H1 (cell line): Measurements from ENCODE around the gene EPB41L2. TPM values are rescaled to one million over a fixed set of nuclear protein-coding genes. Genes with fewer than 3 reads are reported as not detected.

ENCODE experiments used
- CTCF ChIA-PET: fragments of 300-600 bp; sonication (Branson Sonifier 250); formaldehyde crosslinking; loops from one replicate; lab custom pipeline; 2021; ENCODE audit not compliant: partially characterized antibody; lab: Charles Lee
- POLR2A ChIA-PET: fragments of 300-600 bp; sonication (Branson Sonifier 250); formaldehyde crosslinking; loops from one replicate; lab custom pipeline; 2021; ENCODE audit warnings: inconsistent platforms; ENCODE audit not compliant: partially characterized antibody; lab: Charles Lee
- DNase-seq, 2 experiments: peaks; one replicate each; pipeline versions ENCODE4 v3.0.0 to v3.0.0-alpha.2; 2010 to 2022; ENCODE audit warnings: low spot score in 2 of 2, low read depth in 1 of 2, mixed read lengths in 1 of 2
- FAIRE-seq: peaks from 2 replicates; lab custom pipeline; 2011; peaks lifted over from hg19 to GRCh38; lab: Jason Lieb, UNC
- H2AFZ ChIP-seq: 2 replicates; pipeline ENCODE4 v1.8.1; 2012; ENCODE audit warnings: low read length, inconsistent platforms
- H2AK5ac ChIP-seq: 2 replicates; pipeline ENCODE4 v1.6.1; 2013; ENCODE audit warnings: low read depth, low read length
- H2BK120ac ChIP-seq: replicated peaks from 2 replicates; pipeline ENCODE3; 2013; ENCODE audit warnings: low read depth, low read length, inconsistent platforms
- H2BK12ac ChIP-seq: 2 replicates; pipeline ENCODE4 v1.6.1; 2013; ENCODE audit warnings: low read depth, low read length
- H2BK15ac ChIP-seq: 2 replicates; pipeline ENCODE4 v1.6.1; 2013; ENCODE audit warnings: low read length
- H2BK20ac ChIP-seq: 2 replicates; pipeline ENCODE4 v1.6.1; 2013; ENCODE audit warnings: low read length
- H2BK5ac ChIP-seq: 2 replicates; pipeline ENCODE4 v1.6.1; 2013; ENCODE audit warnings: low read depth, low read length
- H3K14ac ChIP-seq: 2 replicates; pipeline ENCODE4 v1.6.1; 2013; ENCODE audit warnings: inconsistent platforms; ENCODE audit not compliant: insufficient read length
- H3K18ac ChIP-seq: 2 replicates; pipeline ENCODE4 v1.6.1; 2013; ENCODE audit warnings: low read length; ENCODE audit errors: extremely low read depth
- H3K23ac ChIP-seq: 2 replicates; pipeline ENCODE4 v1.6.1; 2013; ENCODE audit warnings: inconsistent platforms; ENCODE audit not compliant: insufficient read length
- H3K23me2 ChIP-seq: 2 replicates; pipeline ENCODE4 v1.6.1; 2013; ENCODE audit warnings: low read depth, low read length
- H3K27ac ChIP-seq: 2 replicates; pipeline ENCODE4 v1.6.1; 2011; ENCODE audit warnings: low read depth, low read length, inconsistent platforms
- H3K27me3 ChIP-seq, 4 experiments: replicated peaks in 1 of 4; 1 replicate in 1 of 4; 2 replicates in 3 of 4; pipeline versions ENCODE4 v1.6.1 to v1.8.1; 2011 to 2013; ENCODE audit warnings: low read length in 3 of 4, mild to moderate bottlenecking in 3 of 4, inconsistent platforms in 2 of 4, mixed read lengths in 2 of 4, moderate library complexity in 1 of 4; ENCODE audit not compliant: control insufficient read depth in 3 of 4, insufficient read depth in 3 of 4; ENCODE audit errors: extremely low read depth in 1 of 4
- H3K36me3 ChIP-seq, 4 experiments: 2 replicates each; pipeline versions ENCODE4 v1.6.1 to v1.8.1; 2011 to 2013; ENCODE audit warnings: mild to moderate bottlenecking in 4 of 4, low read length in 3 of 4, moderate library complexity in 2 of 4, control low read depth in 1 of 4, inconsistent platforms in 1 of 4; ENCODE audit not compliant: insufficient read depth in 4 of 4, control insufficient read depth in 2 of 4
- H3K4ac ChIP-seq: replicated peaks from 2 replicates; pipeline ENCODE3; 2013; ENCODE audit warnings: low read length, low read depth, mixed read lengths, inconsistent platforms; ENCODE audit not compliant: insufficient read length
- H3K4me1 ChIP-seq, 4 experiments: replicated peaks in 1 of 4; 1 replicate in 1 of 4; 2 replicates in 3 of 4; pipeline versions ENCODE4 v1.6.1 to v1.8.1; 2011 to 2013; ENCODE audit warnings: low read length in 3 of 4, inconsistent platforms in 2 of 4, mixed read lengths in 1 of 4; ENCODE audit not compliant: insufficient read depth in 4 of 4, control insufficient read depth in 3 of 4
- H3K4me2 ChIP-seq, 2 experiments: 2 replicates each; pipeline versions ENCODE4 v1.6.1 to v1.8.1; 2011 to 2013; ENCODE audit warnings: low read depth in 2 of 2, low read length in 2 of 2, control low read depth in 1 of 2, inconsistent platforms in 1 of 2, mild to moderate bottlenecking in 1 of 2; ENCODE audit not compliant: insufficient read depth in 1 of 2
- H3K4me3 ChIP-seq, 4 experiments: fragments of 200-600, 300-600 bp in 1 of 4; sonication (generic), shearing (Covaris generic), sonication (Bioruptor Twin) in 1 of 4; 2 replicates each; pipeline versions ENCODE4 v1.5.1 to v1.8.1; 2011 to 2016; ENCODE audit warnings: low read length in 4 of 4, low read depth in 3 of 4, control low read depth in 2 of 4, inconsistent platforms in 2 of 4, mild to moderate bottlenecking in 2 of 4, mixed read lengths in 1 of 4, moderate library complexity in 1 of 4; ENCODE audit not compliant: insufficient read depth in 2 of 4; ENCODE audit errors: extremely low read depth in 1 of 4
- H3K56ac ChIP-seq: replicated peaks from 2 replicates; pipeline ENCODE3; 2013; ENCODE audit warnings: low read depth, mild to moderate bottlenecking, mixed read lengths, low read length, inconsistent platforms; ENCODE audit not compliant: insufficient read length
- H3K79me1 ChIP-seq: 2 replicates; pipeline ENCODE4 v1.6.1; 2013; ENCODE audit warnings: low read depth, low read length, control low read depth
- H3K79me2 ChIP-seq, 2 experiments: 2 replicates each; pipeline versions ENCODE4 v1.6.1 to v1.8.1; 2012 to 2013; ENCODE audit warnings: low read length in 2 of 2, mild to moderate bottlenecking in 2 of 2, inconsistent platforms in 1 of 2; ENCODE audit not compliant: insufficient read depth in 2 of 2, control insufficient read depth in 1 of 2
- H3K9ac ChIP-seq, 4 experiments: replicated peaks in 1 of 4; 1 replicate in 1 of 4; 2 replicates in 3 of 4; pipeline versions ENCODE4 v1.6.1 to v1.8.1; 2011 to 2013; ENCODE audit warnings: low read depth in 3 of 4, low read length in 3 of 4, control low read depth in 2 of 4, mild to moderate bottlenecking in 2 of 4, moderate library complexity in 2 of 4, inconsistent platforms in 1 of 4; ENCODE audit errors: extremely low read depth in 1 of 4
- H3K9me3 ChIP-seq, 2 experiments: 2 replicates each; pipeline versions ENCODE4 v1.6.1 to v1.8.1; 2012 to 2013; ENCODE audit warnings: mild to moderate bottlenecking in 2 of 2, moderate library complexity in 2 of 2, control low read depth in 1 of 2, inconsistent platforms in 1 of 2, low read depth in 1 of 2, low read length in 1 of 2, mixed read lengths in 1 of 2; ENCODE audit not compliant: insufficient read depth in 2 of 2
- H4K20me1 ChIP-seq, 2 experiments: replicated peaks in 1 of 2; 2 replicates each; pipeline versions ENCODE3 to v1.8.1; 2011 to 2013; ENCODE audit warnings: inconsistent platforms in 2 of 2, low read length in 2 of 2, mild to moderate bottlenecking in 1 of 2; ENCODE audit not compliant: insufficient read depth in 2 of 2, control insufficient read depth in 1 of 2
- H4K5ac ChIP-seq: 2 replicates; pipeline ENCODE4 v1.6.1; 2013; ENCODE audit warnings: low read length, low read depth, mixed read lengths, inconsistent platforms; ENCODE audit not compliant: insufficient read length
- H4K8ac ChIP-seq: 2 replicates; pipeline ENCODE4 v1.8.0; 2013; ENCODE audit warnings: mild to moderate bottlenecking, moderate library complexity, low read length, inconsistent platforms; ENCODE audit not compliant: insufficient read depth; ENCODE audit errors: extremely low read depth
- H4K91ac ChIP-seq: replicated peaks from 2 replicates; pipeline ENCODE3; 2013; ENCODE audit warnings: low read length, mixed read lengths, inconsistent platforms; ENCODE audit not compliant: insufficient read length
- BRCA1 ChIP-seq: IDR thresholded peaks from 2 replicates; pipeline ENCODE4 v1.6.1; 2012; ENCODE audit warnings: low read depth, low read length, improper control_type of control experiment
- CTCF ChIP-seq, 3 experiments: IDR thresholded peaks; 1 replicate in 2 of 3; 2 replicates in 1 of 3; pipeline versions ENCODE4 v1.5.1 to v1.6.1; 2011; ENCODE audit warnings: low read length in 3 of 3, mild to moderate bottlenecking in 3 of 3, inconsistent platforms in 2 of 3, low read depth in 1 of 3, moderate library complexity in 1 of 3; ENCODE audit not compliant: insufficient read depth in 1 of 3; ENCODE audit errors: control extremely low read depth in 1 of 3
- EGR1 ChIP-seq: IDR thresholded peaks from 2 replicates; pipeline ENCODE4 v1.6.1; 2011; ENCODE audit warnings: low read depth, low read length, borderline replicate concordance
- EZH2 ChIP-seq: fragments of 200-600 bp; sonication (generic); IDR thresholded peaks from 2 replicates; pipeline ENCODE4 v1.7.1; 2012; ENCODE audit warnings: low read depth, mild to moderate bottlenecking, moderate library complexity, low read length, inconsistent platforms; ENCODE audit not compliant: severe bottlenecking
- GTF2F1 ChIP-seq: IDR thresholded peaks from 2 replicates; pipeline ENCODE4 v1.6.1; 2012; ENCODE audit warnings: low read depth, low read length, improper control_type of control experiment, borderline replicate concordance
- KDM5A ChIP-seq: fragments of 200-600 bp; IDR thresholded peaks from 2 replicates; pipeline ENCODE4 v1.7.1; 2012; ENCODE audit warnings: mild to moderate bottlenecking, low read length, inconsistent platforms, mixed read lengths
- SP4 ChIP-seq: IDR thresholded peaks from 2 replicates; pipeline ENCODE4 v1.6.1; 2012; ENCODE audit warnings: low read length, inconsistent platforms
- TEAD4 ChIP-seq: IDR thresholded peaks from 2 replicates; pipeline ENCODE4 v1.6.1; 2012; ENCODE audit warnings: low read depth, low read length, inconsistent platforms, mixed read lengths
- WGBS, 2 experiments: shearing (Covaris generic) in 1 of 2; methylation state at CpG; one replicate each; pipeline versions ENCODE4 v1.1.6 to v1.1.7; 2013 to 2015; ENCODE audit warnings: low lambda C conversion rate in 2 of 2, mixed read lengths in 2 of 2, inconsistent platforms in 1 of 2, low coverage in 1 of 2, missing lambda C conversion rate in 1 of 2; ENCODE audit not compliant: insufficient replicate concordance in 2 of 2, insufficient coverage in 1 of 2, insufficient read length in 1 of 2; ENCODE audit errors: extremely low coverage in 1 of 2, missing lambda C conversion rate in 1 of 2; 5-methylcytosine and 5-hydroxymethylcytosine counted together
- polyA plus RNA-seq, 7 experiments: library from polyadenylated mRNA; depleted of rRNA in 3 of 7; stranded (reverse) in 5 of 7; unstranded in 2 of 7; fragments of >200 nt in 5 of 7; fragments of 200-250 nt in 2 of 7; gene quantifications; 1 replicate in 5 of 7; 2 replicates in 1 of 7; 4 replicates in 1 of 7; pipeline versions ENCODE4 v1.2.1 to v1.2.3, GENCODE V29; 2011 to 2013; ENCODE audit warnings: missing spikeins in 2 of 7, mixed read lengths in 2 of 7
- total RNA-seq: library from RNA; stranded (reverse); fragmentation: NEBNext Ultra II Directional; extraction: Animal tissue kit (Norgen Biotek cat#: 25700); gene quantifications from 2 replicates; pipeline ENCODE4 v1.2.1, GENCODE V29; 2021

EPB41L2 gene
- total and polyA plus RNA-seq, 2 of the 8 experiments (the other 6 are each of a cell fraction or from before 2014, with no cell fraction given) = 22.5 to 123 TPM

DNA sequence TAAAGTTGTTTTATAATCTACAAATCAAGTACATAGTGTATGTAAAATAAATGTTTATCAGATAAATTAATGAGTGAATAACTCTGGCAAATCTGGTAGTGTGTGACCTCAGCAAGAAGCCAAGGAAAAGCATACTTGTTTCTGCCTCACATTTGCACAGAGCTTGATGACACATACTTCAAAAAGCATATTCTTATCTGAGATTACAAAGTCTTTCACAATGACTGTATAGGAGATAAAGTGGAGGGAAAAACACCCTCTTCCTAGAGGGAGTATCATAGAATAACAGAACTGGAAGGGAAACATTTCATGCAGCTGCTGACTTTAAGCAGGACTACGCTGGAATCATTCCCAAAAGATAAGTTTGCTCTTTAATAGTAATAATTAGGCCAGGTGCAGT lies 44.1 kb upstream of the EPB41L2 start:
- no peak overlapping the region for H2AK5ac ChIP-seq
- no peak overlapping the region for H2BK20ac ChIP-seq
- no peak overlapping the region for H4K5ac ChIP-seq
- H2BK12ac ChIP-seq = no peak overlapping the region
- H3K9me3 ChIP-seq = no peaks in the 10 kb centered on the region
- H3K4me1 ChIP-seq = no peaks in the 10 kb centered on the region
- no peak overlapping the region for H3K56ac ChIP-seq
- H4K8ac ChIP-seq = no peak overlapping the region
- H3K27ac ChIP-seq = no peak overlapping the region
- no peaks in the 10 kb centered on the region for H3K36me3 ChIP-seq
- ChIA-PET CTCF (interaction anchor here (1.5 kb wide), 1 partner anchor 10 kb away, joined by 5 read pairs; no protein-coding TSS in a partner anchor), POLR2A (no interaction called here)
- no peak overlapping the region for H4K91ac ChIP-seq
- no peaks in the 10 kb centered on the region for H3K79me2 ChIP-seq
- DNase-seq = no peak
- no peak for FAIRE-seq
- no peaks in the 10 kb centered on the region for H3K23me2 ChIP-seq
- no peak overlapping the region for H2AFZ ChIP-seq
- no peaks in the 10 kb centered on the region for H3K27me3 ChIP-seq
- no peak overlapping the region for H2BK5ac ChIP-seq
- H2BK120ac ChIP-seq = no peak overlapping the region
- no peak overlapping the region for H3K4me3 ChIP-seq
- H3K23ac ChIP-seq = no peak overlapping the region
- H3K4ac ChIP-seq = no peak overlapping the region
- TF ChIP-seq KDM5A = no peak
- no peak for TF ChIP-seq GTF2F1
- no peak for TF ChIP-seq SP4
- TF ChIP-seq EZH2 = no peak
- TF ChIP-seq EGR1 = no peak
- no peak for TF ChIP-seq TEAD4
- no peak for TF ChIP-seq BRCA1
- no peak for TF ChIP-seq CTCF (IDR thresholded peaks at IDR 0.05; ENCODE audit: control extremely low read depth in 1 of 3, insufficient read depth in 1 of 3, low read depth in 1 of 3, low read length in 3 of 3)
- WGBS, 2 experiments = 100% methylated on average over 1 of the region's 1 CpG; no CpG with 5 or more reads in 1 of the 2 experiments
- no peak overlapping the region for H3K18ac ChIP-seq
- H3K9ac ChIP-seq = no peak overlapping the region
- no peak overlapping the region for H3K14ac ChIP-seq
- H3K4me2 ChIP-seq = no peak overlapping the region
- no peak overlapping the region for H2BK15ac ChIP-seq
- H4K20me1 ChIP-seq = no peaks in the 10 kb centered on the region
- no peaks in the 10 kb centered on the region for H3K79me1 ChIP-seq
